Measurements from ENCODE around the gene MPRIP. TPM values are rescaled to one million over a fixed set of nuclear protein-coding genes. Genes with fewer than 3 reads are reported as not detected.
A peak's percentile ranks its signal among the peaks of the same experiment; 100 is the strongest.

Gene MPRIP
- total and polyA plus RNA-seq, 2 of the 13 experiments (the other 11 are each of a cell fraction or from before 2014, with no cell fraction given): 50.2 to 52.4 TPM

DNA sequence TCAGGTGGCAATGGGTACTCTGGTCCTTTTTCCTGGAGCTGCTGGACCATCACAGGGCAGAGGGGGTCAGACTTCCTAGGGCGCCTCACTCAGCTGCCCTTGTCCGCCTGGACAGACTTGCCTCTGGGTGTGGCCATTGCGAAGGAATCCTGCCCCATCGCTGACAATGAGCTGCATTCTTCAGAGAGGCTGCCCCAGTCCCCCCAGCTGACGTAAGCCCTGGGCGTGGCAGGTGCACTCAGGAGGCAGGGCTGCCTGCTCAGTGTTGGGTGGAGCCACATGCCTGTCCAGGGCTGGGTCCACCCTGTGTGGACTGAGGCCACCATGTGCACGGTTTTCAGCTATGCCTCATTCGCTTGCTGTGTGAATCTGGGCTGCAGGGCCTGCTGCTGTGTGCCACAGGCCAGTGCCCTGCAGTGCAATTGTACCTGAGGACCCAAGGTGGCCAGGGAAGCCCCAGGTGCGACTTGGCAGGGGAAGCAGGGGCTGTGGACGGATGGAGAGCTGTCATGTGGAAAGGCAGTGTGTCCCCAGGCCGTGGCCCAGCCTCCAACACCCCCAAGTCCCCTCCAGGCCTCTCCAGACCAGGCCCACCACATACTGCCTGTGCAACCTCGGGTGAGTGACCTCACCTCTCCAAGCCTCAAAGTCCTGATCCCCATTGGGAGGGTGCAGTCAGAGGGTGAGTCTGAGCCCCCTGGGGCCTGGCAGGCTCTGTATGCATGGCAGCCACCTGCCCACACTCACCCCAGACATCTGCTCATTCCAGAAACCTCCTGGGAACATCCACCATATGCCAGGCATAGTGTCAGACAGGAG is 14.0 kb upstream of the MPRIP start (continued):
- TF ChIP-seq FOXC1 (CRISPR knock-in tag; IDR thresholded peaks at IDR 0.05; ENCODE audit: borderline replicate concordance) (peak; percentile 89), ZSCAN31 (CRISPR knock-in tag; IDR thresholded peaks at IDR 0.05; ENCODE audit: low read depth) (no peak; the same call in 1 of the 2 replicates), POLR2G (IDR thresholded peaks at IDR 0.05; ENCODE audit: low read depth, low read length) (peak; percentile 51), CREB1 (IDR thresholded peaks at IDR 0.05) (peak; percentile 68), CREB1 (CRISPR knock-in tag; IDR thresholded peaks at IDR 0.05) (no peak; the same call in 1 of the 2 replicates), MXD1 (CRISPR knock-in tag; IDR thresholded peaks at IDR 0.05) (peak; percentile 46; the same call in 1 of the 2 replicates), THRA (CRISPR knock-in tag; IDR thresholded peaks at IDR 0.05; ENCODE audit: borderline replicate concordance) (peak; percentile 31; the same call in 1 of the 2 replicates), ZNF598 (CRISPR knock-in tag; IDR thresholded peaks at IDR 0.05; ENCODE audit: borderline replicate concordance) (0 out of 2 replicates have a peak, but pooled peaks have one; percentile 17), FOXA3 (CRISPR knock-in tag; IDR thresholded peaks at IDR 0.05) (peak; percentile 67), MTA1 (CRISPR knock-in tag; IDR thresholded peaks at IDR 0.05; ENCODE audit: borderline replicate concordance) (peak; percentile 88), PHF21A (CRISPR knock-in tag; IDR thresholded peaks at IDR 0.05) (peak; percentile 78), NFIC (IDR thresholded peaks at IDR 0.05; ENCODE audit: low read length) (no peak), SMARCC2 (IDR thresholded peaks at IDR 0.05) (no peak), KLF16 (CRISPR knock-in tag; IDR thresholded peaks at IDR 0.05) (0 out of 4 replicates have a peak, but pooled peaks of 1 of the 2 experiments have one; percentile 17), POGK (CRISPR knock-in tag; conservative IDR thresholded peaks at IDR 0.05) (peak; percentile 78; the same call in 1 of the 2 replicates), POLR2AphosphoS5 (IDR thresholded peaks at IDR 0.05; ENCODE audit: low read depth, low read length) (peak; percentile 62), ARHGAP35 (CRISPR knock-in tag; IDR thresholded peaks at IDR 0.05; ENCODE audit: borderline replicate concordance) (peak; percentile 60; the same call in 1 of the 2 replicates)
- TF ChIP-seq, protein P1, sequence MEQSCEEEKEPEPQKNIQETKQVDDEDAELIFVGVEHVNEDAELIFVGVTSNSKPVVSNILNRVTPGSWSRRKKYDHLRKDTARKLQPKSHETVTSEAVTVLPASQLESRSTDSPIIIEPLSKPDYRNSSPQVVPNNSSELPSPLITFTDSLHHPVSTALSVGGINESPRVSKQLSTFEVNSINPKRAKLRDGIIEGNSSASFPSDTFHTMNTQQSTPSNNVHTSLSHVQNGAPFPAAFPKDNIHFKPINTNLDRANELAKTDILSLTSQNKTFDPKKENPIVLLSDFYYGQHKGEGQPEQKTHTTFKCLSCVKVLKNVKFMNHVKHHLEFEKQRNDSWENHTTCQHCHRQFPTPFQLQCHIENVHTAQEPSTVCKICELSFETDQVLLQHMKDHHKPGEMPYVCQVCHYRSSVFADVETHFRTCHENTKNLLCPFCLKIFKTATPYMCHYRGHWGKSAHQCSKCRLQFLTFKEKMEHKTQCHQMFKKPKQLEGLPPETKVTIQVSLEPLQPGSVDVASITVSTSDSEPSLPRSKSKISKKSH (CRISPR knock-in tag; IDR thresholded peaks at IDR 0.05; ENCODE audit: borderline replicate concordance): peak; percentile 93
- TF ChIP-seq, protein P2, sequence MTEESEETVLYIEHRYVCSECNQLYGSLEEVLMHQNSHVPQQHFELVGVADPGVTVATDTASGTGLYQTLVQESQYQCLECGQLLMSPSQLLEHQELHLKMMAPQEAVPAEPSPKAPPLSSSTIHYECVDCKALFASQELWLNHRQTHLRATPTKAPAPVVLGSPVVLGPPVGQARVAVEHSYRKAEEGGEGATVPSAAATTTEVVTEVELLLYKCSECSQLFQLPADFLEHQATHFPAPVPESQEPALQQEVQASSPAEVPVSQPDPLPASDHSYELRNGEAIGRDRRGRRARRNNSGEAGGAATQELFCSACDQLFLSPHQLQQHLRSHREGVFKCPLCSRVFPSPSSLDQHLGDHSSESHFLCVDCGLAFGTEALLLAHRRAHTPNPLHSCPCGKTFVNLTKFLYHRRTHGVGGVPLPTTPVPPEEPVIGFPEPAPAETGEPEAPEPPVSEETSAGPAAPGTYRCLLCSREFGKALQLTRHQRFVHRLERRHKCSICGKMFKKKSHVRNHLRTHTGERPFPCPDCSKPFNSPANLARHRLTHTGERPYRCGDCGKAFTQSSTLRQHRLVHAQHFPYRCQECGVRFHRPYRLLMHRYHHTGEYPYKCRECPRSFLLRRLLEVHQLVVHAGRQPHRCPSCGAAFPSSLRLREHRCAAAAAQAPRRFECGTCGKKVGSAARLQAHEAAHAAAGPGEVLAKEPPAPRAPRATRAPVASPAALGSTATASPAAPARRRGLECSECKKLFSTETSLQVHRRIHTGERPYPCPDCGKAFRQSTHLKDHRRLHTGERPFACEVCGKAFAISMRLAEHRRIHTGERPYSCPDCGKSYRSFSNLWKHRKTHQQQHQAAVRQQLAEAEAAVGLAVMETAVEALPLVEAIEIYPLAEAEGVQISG (CRISPR knock-in tag; IDR thresholded peaks at IDR 0.05): peak; percentile 33; the same call in 1 of the 2 replicates
